HCT116 (cell line): ENCODE data around the gene DMD.

Experiments used
- CBX3 ChIP-seq: IDR thresholded peaks from 2 replicates; pipeline ENCODE4 v1.6.1; 2012; ENCODE audit warnings: low read depth
- EZH2 ChIP-seq: fragments of 200-600 bp; sonication (generic); IDR thresholded peaks from 2 replicates; pipeline ENCODE4 v1.6.1; 2017; ENCODE audit warnings: antibody characterized with exemption, mixed run types
- MAX ChIP-seq: IDR thresholded peaks from 2 replicates; pipeline ENCODE4 v1.6.1; 2012
- POLR2A ChIP-seq: IDR thresholded peaks from 2 replicates; pipeline ENCODE4 v1.7.0; 2011; ENCODE audit warnings: borderline replicate concordance; ENCODE audit not compliant: insufficient read depth, insufficient read length; ENCODE audit errors: extremely low read depth
- POLR2AphosphoS5 ChIP-seq: IDR thresholded peaks from 2 replicates; pipeline ENCODE4 v1.6.1; 2011; ENCODE audit warnings: mild to moderate bottlenecking, low read depth, low read length, moderate library complexity
- RAD21 ChIP-seq: IDR thresholded peaks from 2 replicates; pipeline ENCODE4 v1.6.1; 2012; ENCODE audit warnings: low read depth, mild to moderate bottlenecking
- SP1 ChIP-seq: IDR thresholded peaks from 2 replicates; pipeline ENCODE4 v1.6.1; 2012; ENCODE audit warnings: low read depth
- SRF ChIP-seq: IDR thresholded peaks from 2 replicates; pipeline ENCODE4 v1.6.1; 2012; ENCODE audit warnings: low read depth
- TCF7L2 ChIP-seq: IDR thresholded peaks from 2 replicates; pipeline ENCODE4 v1.7.0; 2011; ENCODE audit warnings: borderline replicate concordance, inconsistent platforms; ENCODE audit not compliant: insufficient read depth, insufficient read length; ENCODE audit errors: extremely low read depth
- TF ChIP-seq, protein P1 (sequence below), 3 experiments: fragments of 200-600 bp in 1 of 3; sonication (generic) in 1 of 3; IDR thresholded peaks in 2 of 3; conservative IDR thresholded peaks in 1 of 3; 2 replicates each; pipeline ENCODE4 v1.5.1; 2012 to 2017; ENCODE audit warnings: low read depth in 2 of 3, low read length in 2 of 3, antibody characterized with exemption in 1 of 3, borderline replicate concordance in 1 of 3, control low read depth in 1 of 3, mild to moderate bottlenecking in 1 of 3, mixed read lengths in 1 of 3, mixed run types in 1 of 3, moderate library complexity in 1 of 3; ENCODE audit not compliant: insufficient read depth in 1 of 3

DNA sequence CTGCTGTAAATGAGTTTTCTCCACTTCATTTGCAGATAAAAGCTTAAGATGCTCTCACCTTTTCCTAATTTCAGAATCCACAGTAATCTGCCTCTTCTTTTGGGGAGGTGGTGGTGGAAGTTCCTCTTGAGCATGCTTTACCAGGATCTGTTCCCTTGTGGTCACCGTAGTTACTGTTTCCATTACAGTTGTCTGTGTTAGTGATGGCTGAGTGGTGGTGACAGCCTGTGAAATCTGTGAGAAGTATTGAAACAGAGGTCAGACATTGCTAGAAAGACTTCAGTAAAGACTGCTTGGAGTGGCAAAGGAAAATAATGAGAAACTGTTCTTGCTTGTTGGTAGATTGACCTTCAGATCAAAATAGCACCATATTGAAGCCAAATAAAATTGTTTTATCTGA is 666.2 kb downstream of the DMD start:
- TF ChIP-seq TCF7L2 (no peak), POLR2AphosphoS5 (no peak), EZH2 (no peak), CBX3 (no peak), POLR2A (no peak), SRF (no peak), SP1 (no peak), RAD21 (no peak), MAX (no peak)
- TF ChIP-seq, protein P1, sequence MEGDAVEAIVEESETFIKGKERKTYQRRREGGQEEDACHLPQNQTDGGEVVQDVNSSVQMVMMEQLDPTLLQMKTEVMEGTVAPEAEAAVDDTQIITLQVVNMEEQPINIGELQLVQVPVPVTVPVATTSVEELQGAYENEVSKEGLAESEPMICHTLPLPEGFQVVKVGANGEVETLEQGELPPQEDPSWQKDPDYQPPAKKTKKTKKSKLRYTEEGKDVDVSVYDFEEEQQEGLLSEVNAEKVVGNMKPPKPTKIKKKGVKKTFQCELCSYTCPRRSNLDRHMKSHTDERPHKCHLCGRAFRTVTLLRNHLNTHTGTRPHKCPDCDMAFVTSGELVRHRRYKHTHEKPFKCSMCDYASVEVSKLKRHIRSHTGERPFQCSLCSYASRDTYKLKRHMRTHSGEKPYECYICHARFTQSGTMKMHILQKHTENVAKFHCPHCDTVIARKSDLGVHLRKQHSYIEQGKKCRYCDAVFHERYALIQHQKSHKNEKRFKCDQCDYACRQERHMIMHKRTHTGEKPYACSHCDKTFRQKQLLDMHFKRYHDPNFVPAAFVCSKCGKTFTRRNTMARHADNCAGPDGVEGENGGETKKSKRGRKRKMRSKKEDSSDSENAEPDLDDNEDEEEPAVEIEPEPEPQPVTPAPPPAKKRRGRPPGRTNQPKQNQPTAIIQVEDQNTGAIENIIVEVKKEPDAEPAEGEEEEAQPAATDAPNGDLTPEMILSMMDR (IDR thresholded peaks at IDR 0.05 in 2 of 3, conservative IDR thresholded peaks at IDR 0.05 in 1 of 3; ENCODE audit: borderline replicate concordance in 1 of 3, insufficient read depth in 1 of 3, low read depth in 2 of 3, low read length in 2 of 3) = no peak
